ENCODE measurements around the gene FAM162B.

DNA sequence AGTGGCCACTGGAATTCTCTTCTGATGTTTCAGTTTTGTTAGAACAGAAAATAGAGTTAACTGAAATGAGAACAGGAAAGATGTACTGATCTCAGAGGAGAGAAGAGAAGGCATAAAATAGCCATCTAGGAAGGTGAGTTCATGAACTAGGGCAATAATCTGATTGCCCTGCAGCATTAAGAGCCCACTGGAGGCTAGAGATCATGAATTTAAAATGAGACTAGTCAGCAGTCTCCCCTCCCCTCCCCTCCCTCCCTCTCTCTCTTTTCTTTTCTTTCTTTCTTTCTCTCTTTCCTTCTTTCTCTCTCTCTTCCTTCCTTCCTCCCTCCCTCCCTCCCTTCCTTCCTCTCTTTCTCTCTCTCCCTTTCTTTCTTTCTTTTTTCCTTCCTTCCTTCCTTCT is 34.4 kb upstream of the FAM162B start:
- no peak for TF ChIP-seq POLR2A (IDR thresholded peaks at IDR 0.05)
- TF ChIP-seq, protein P1, sequence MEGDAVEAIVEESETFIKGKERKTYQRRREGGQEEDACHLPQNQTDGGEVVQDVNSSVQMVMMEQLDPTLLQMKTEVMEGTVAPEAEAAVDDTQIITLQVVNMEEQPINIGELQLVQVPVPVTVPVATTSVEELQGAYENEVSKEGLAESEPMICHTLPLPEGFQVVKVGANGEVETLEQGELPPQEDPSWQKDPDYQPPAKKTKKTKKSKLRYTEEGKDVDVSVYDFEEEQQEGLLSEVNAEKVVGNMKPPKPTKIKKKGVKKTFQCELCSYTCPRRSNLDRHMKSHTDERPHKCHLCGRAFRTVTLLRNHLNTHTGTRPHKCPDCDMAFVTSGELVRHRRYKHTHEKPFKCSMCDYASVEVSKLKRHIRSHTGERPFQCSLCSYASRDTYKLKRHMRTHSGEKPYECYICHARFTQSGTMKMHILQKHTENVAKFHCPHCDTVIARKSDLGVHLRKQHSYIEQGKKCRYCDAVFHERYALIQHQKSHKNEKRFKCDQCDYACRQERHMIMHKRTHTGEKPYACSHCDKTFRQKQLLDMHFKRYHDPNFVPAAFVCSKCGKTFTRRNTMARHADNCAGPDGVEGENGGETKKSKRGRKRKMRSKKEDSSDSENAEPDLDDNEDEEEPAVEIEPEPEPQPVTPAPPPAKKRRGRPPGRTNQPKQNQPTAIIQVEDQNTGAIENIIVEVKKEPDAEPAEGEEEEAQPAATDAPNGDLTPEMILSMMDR (IDR thresholded peaks at IDR 0.05), result no peak

All from testis (tissue), 2 donors.